ENCODE measurements around the gene TDRD3.

The TDRD3 gene

GRCh38 chr13:60411464-60411863, 14.4 kb downstream of the TDRD3 start:
- in situ Hi-C loops (cut with MboI; ENCODE audit: low sequenced_read_pairs), result no loop called here
- no peak overlapping the region for H3K4me3 ChIP-seq
- no peaks in the 10 kb centered on the region for H3K27me3 ChIP-seq (ENCODE audit: low read depth)
- no peak for DNase-seq (ENCODE audit: low spot score in 2 of 2)
- H3K36me3 ChIP-seq (replicated peaks), result no peaks in the 10 kb centered on the region
- H3K4me1 ChIP-seq, result no peaks in the 10 kb centered on the region
- H3K9me3 ChIP-seq, result no peaks in the 10 kb centered on the region

- Histone ChIP-seq H3K9me3 (no peaks in the 10 kb centered on the region), H3K36me3 (replicated peaks) (no peaks in the 10 kb centered on the region), H3K27me3 (ENCODE audit: low read depth) (no peaks in the 10 kb centered on the region), H3K4me3 (no peak overlapping the region), H3K4me1 (no peaks in the 10 kb centered on the region)
- no peak for DNase-seq (ENCODE audit: low spot score in 2 of 2)
- in situ Hi-C loops (cut with MboI; ENCODE audit: low sequenced_read_pairs), result no loop called here
Measured at GRCh38 chr13:60411983-60412382, 15.0 kb downstream of the TDRD3 start.

GRCh38 chr13:60412909-60413616, 16.0 kb downstream of the TDRD3 start:
- DNase-seq (ENCODE audit: low spot score in 2 of 2), result no peak
- Histone ChIP-seq H3K9me3 (no peaks in the 10 kb centered on the region), H3K27me3 (ENCODE audit: low read depth) (no peaks in the 10 kb centered on the region), H3K36me3 (replicated peaks) (no peaks in the 10 kb centered on the region), H3K4me1 (no peaks in the 10 kb centered on the region), H3K4me3 (no peak overlapping the region)
- in situ Hi-C loops (cut with MboI; ENCODE audit: low sequenced_read_pairs), result no loop called here

- no peak for DNase-seq (ENCODE audit: low spot score in 2 of 2)
- no peaks in the 10 kb centered on the region for H3K4me1 ChIP-seq
- no peaks in the 10 kb centered on the region for H3K36me3 ChIP-seq (replicated peaks)
- in situ Hi-C loops (cut with MboI; ENCODE audit: low sequenced_read_pairs), result no loop called here
- H3K9me3 ChIP-seq, result no peaks in the 10 kb centered on the region
- no peak overlapping the region for H3K4me3 ChIP-seq
- H3K27me3 ChIP-seq (ENCODE audit: low read depth), result no peaks in the 10 kb centered on the region
Measured at GRCh38 chr13:60414177-60414576, 17.2 kb downstream of the TDRD3 start.

GRCh38 chr13:60417734-60418133, 20.7 kb downstream of the TDRD3 start:
- Histone ChIP-seq H3K36me3 (replicated peaks) (no peaks in the 10 kb centered on the region), H3K27me3 (ENCODE audit: low read depth) (no peaks in the 10 kb centered on the region), H3K4me1 (no peaks in the 10 kb centered on the region), H3K4me3 (no peak overlapping the region), H3K9me3 (no peaks in the 10 kb centered on the region)
- no peak for DNase-seq (ENCODE audit: low spot score in 2 of 2)
- in situ Hi-C loops (cut with MboI; ENCODE audit: low sequenced_read_pairs), result no loop called here

- Histone ChIP-seq H3K36me3 (replicated peaks) (no peaks in the 10 kb centered on the region), H3K27me3 (ENCODE audit: low read depth) (no peaks in the 10 kb centered on the region), H3K9me3 (no peaks in the 10 kb centered on the region), H3K4me3 (no peak overlapping the region), H3K4me1 (no peaks in the 10 kb centered on the region)
- no peak for DNase-seq (ENCODE audit: low spot score in 2 of 2)
- in situ Hi-C loops (cut with MboI; ENCODE audit: low sequenced_read_pairs), result no loop called here
Measured at GRCh38 chr13:60418954-60419353, 21.9 kb downstream of the TDRD3 start.

- no peaks in the 10 kb centered on the region for H3K27me3 ChIP-seq (ENCODE audit: low read depth)
- no peak for DNase-seq (ENCODE audit: low spot score in 2 of 2)
- in situ Hi-C loops (cut with MboI; ENCODE audit: low sequenced_read_pairs), result no loop called here
- no peaks in the 10 kb centered on the region for H3K4me1 ChIP-seq
- H3K9me3 ChIP-seq, result no peaks in the 10 kb centered on the region
- no peaks in the 10 kb centered on the region for H3K36me3 ChIP-seq (replicated peaks)
- no peak overlapping the region for H3K4me3 ChIP-seq
Measured at GRCh38 chr13:60425332-60425731, 28.3 kb downstream of the TDRD3 start.

GRCh38 chr13:60426075-60426474, 29.1 kb downstream of the TDRD3 start:
- in situ Hi-C loops (cut with MboI; ENCODE audit: low sequenced_read_pairs), result no loop called here
- Histone ChIP-seq H3K27me3 (ENCODE audit: low read depth) (no peaks in the 10 kb centered on the region), H3K9me3 (no peaks in the 10 kb centered on the region), H3K36me3 (replicated peaks) (no peaks in the 10 kb centered on the region), H3K4me3 (no peak overlapping the region), H3K4me1 (no peaks in the 10 kb centered on the region)
- DNase-seq (ENCODE audit: low spot score in 2 of 2), result no peak

GRCh38 chr13:60427285-60427684, 30.3 kb downstream of the TDRD3 start:
- H3K9me3 ChIP-seq, result no peaks in the 10 kb centered on the region
- no peaks in the 10 kb centered on the region for H3K27me3 ChIP-seq (ENCODE audit: low read depth)
- in situ Hi-C loops (cut with MboI; ENCODE audit: low sequenced_read_pairs), result no loop called here
- no peaks in the 10 kb centered on the region for H3K4me1 ChIP-seq
- no peak for DNase-seq (ENCODE audit: low spot score in 2 of 2)
- H3K36me3 ChIP-seq (replicated peaks), result no peaks in the 10 kb centered on the region
- H3K4me3 ChIP-seq, result no peak overlapping the region

GRCh38 chr13:60431108-60431700, 34.2 kb downstream of the TDRD3 start:
- Histone ChIP-seq H3K4me3 (no peak overlapping the region), H3K36me3 (replicated peaks) (no peaks in the 10 kb centered on the region), H3K27me3 (ENCODE audit: low read depth) (no peaks in the 10 kb centered on the region), H3K9me3 (no peaks in the 10 kb centered on the region; the same call in 1 of the 2 replicates), H3K4me1 (no peaks in the 10 kb centered on the region)
- in situ Hi-C loops (cut with MboI; ENCODE audit: low sequenced_read_pairs), result no loop called here
- DNase-seq (ENCODE audit: low spot score in 2 of 2), result peak in 1 of 2 experiments; percentile 64

GRCh38 chr13:60433505-60433904, 36.5 kb downstream of the TDRD3 start:
- Histone ChIP-seq H3K4me1 (peaks cover 2% of the 10 kb centered on the region), H3K27me3 (ENCODE audit: low read depth) (no peaks in the 10 kb centered on the region), H3K36me3 (replicated peaks) (no peaks in the 10 kb centered on the region), H3K9me3 (no peaks in the 10 kb centered on the region; the same call in 1 of the 2 replicates), H3K4me3 (no peak overlapping the region)
- in situ Hi-C loops (cut with MboI; ENCODE audit: low sequenced_read_pairs), result no loop called here
- no peak for DNase-seq (ENCODE audit: low spot score in 2 of 2)

GRCh38 chr13:60435762-60436374, 38.8 kb downstream of the TDRD3 start:
- Histone ChIP-seq H3K36me3 (replicated peaks) (no peaks in the 10 kb centered on the region), H3K9me3 (no peaks in the 10 kb centered on the region; the same call in 1 of the 2 replicates), H3K4me3 (no peak overlapping the region), H3K4me1 (peaks cover 14% of the 10 kb centered on the region), H3K27me3 (ENCODE audit: low read depth) (no peaks in the 10 kb centered on the region)
- in situ Hi-C loops (cut with MboI; ENCODE audit: low sequenced_read_pairs), result no loop called here
- no peak for DNase-seq (ENCODE audit: low spot score in 2 of 2)

- in situ Hi-C loops (cut with MboI; ENCODE audit: low sequenced_read_pairs), result no loop called here
- peak in 1 of 2 experiments; percentile 97 for DNase-seq (ENCODE audit: low spot score in 2 of 2)
- Histone ChIP-seq H3K4me1 (peaks cover 19% of the 10 kb centered on the region), H3K9me3 (no peaks in the 10 kb centered on the region; the same call in 1 of the 2 replicates), H3K4me3 (no peak overlapping the region), H3K27me3 (ENCODE audit: low read depth) (no peaks in the 10 kb centered on the region), H3K36me3 (replicated peaks) (no peaks in the 10 kb centered on the region)
Measured at GRCh38 chr13:60439201-60439600, 42.2 kb downstream of the TDRD3 start.

GRCh38 chr13:60441761-60442160, 44.7 kb downstream of the TDRD3 start:
- no peak for DNase-seq (ENCODE audit: low spot score in 2 of 2)
- no peaks in the 10 kb centered on the region for H3K36me3 ChIP-seq (replicated peaks)
- no peaks in the 10 kb centered on the region for H3K27me3 ChIP-seq (ENCODE audit: low read depth)
- H3K9me3 ChIP-seq, result no peaks in the 10 kb centered on the region
- no peak overlapping the region for H3K4me3 ChIP-seq
- H3K4me1 ChIP-seq, result peaks cover 19% of the 10 kb centered on the region
- in situ Hi-C loops (cut with MboI; ENCODE audit: low sequenced_read_pairs), result no loop called here
